Measurements from ENCODE around the gene PLD1.
A peak's percentile ranks its signal among the peaks of the same experiment; 100 is the strongest.

PLD1 gene

DNA sequence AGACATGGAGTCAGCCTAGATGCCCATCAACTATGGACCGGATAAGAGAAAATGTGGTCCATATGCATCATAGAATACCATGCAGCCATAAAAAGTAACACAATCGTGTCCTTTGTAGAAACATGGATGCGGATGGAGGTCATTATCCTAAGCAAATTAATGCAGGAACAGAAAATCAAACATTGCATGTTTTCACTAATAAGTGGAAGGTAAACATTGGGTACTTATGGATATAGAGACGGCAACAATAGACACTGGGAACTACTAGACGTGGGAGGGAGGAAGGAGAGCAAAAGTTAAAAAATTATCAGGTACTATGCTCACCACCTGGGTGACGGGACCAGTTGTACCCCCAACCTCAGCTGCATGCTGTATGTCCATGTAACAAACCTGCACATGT, 2.5 kb downstream of the PLD1 start:
- ChIA-PET CTCF (no interaction called here), POLR2A (no interaction called here)
- Histone ChIP-seq H3K36me3 (ENCODE audit: control insufficient read depth in 2 of 2, insufficient read depth in 1 of 2, low read length in 2 of 2) (no peaks in the 10 kb centered on the region), H3K27ac (ENCODE audit: extremely low read depth, low read depth, low read length) (no peak overlapping the region), H3K9me3 (ENCODE audit: control insufficient read depth, insufficient read depth, low read depth, low read length) (no peaks in the 10 kb centered on the region), H3K4me3 (ENCODE audit: low read depth, low read length) (no peak overlapping the region), H3K4me1 (ENCODE audit: control insufficient read depth, insufficient read depth, low read length) (peaks cover 4% of the 10 kb centered on the region; the same call in 1 of the 2 replicates)
- peak; percentile 93 for TF ChIP-seq ZNF146 (tag by site-specific recombination; IDR thresholded peaks at IDR 0.05)
- no peak for TF ChIP-seq ZNF2 (tag by site-specific recombination; IDR thresholded peaks at IDR 0.05)

DNA sequence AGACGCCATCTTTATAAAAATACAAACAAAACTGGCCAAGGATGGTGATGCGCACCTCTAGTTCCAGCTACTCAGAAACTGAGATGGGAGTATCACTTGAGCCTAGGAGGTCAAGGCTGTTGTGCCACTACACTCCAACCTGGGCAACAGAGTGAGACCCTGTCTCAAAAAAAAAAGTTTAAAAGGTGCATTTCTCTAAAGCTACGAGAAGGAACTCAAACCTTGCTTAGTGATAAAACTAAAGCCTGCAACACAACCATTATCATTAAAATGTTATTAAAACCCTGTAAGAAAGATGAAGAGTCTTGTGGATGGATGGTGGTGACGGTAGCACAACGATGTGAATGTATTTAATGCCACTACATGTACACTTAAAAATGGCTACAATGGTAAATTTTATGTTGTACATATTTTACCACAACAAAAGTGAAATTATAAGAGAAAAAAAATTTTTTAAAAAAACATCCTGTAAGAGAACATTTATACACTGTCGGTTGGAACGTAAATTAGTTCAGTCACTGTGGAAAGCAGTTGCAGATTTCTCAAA, 3.1 kb downstream of the PLD1 start:
- Histone ChIP-seq H3K36me3 (ENCODE audit: control insufficient read depth in 2 of 2, insufficient read depth in 1 of 2, low read length in 2 of 2) (no peaks in the 10 kb centered on the region), H3K4me1 (ENCODE audit: control insufficient read depth, insufficient read depth, low read length) (peaks cover 4% of the 10 kb centered on the region; the same call in 1 of the 2 replicates), H3K9me3 (ENCODE audit: control insufficient read depth, insufficient read depth, low read depth, low read length) (no peaks in the 10 kb centered on the region), H3K4me3 (ENCODE audit: low read depth, low read length) (no peak overlapping the region), H3K27ac (ENCODE audit: extremely low read depth, low read depth, low read length) (no peak overlapping the region)
- POLR2A ChIA-PET, result no interaction called here
- CTCF ChIA-PET, result interaction anchor here (0.6 to 0.8 kb wide), 2 partner anchors 859 to 1828 kb away, joined by 4 to 5 read pairs; no protein-coding TSS in a partner anchor
- TF ChIP-seq, protein P1, sequence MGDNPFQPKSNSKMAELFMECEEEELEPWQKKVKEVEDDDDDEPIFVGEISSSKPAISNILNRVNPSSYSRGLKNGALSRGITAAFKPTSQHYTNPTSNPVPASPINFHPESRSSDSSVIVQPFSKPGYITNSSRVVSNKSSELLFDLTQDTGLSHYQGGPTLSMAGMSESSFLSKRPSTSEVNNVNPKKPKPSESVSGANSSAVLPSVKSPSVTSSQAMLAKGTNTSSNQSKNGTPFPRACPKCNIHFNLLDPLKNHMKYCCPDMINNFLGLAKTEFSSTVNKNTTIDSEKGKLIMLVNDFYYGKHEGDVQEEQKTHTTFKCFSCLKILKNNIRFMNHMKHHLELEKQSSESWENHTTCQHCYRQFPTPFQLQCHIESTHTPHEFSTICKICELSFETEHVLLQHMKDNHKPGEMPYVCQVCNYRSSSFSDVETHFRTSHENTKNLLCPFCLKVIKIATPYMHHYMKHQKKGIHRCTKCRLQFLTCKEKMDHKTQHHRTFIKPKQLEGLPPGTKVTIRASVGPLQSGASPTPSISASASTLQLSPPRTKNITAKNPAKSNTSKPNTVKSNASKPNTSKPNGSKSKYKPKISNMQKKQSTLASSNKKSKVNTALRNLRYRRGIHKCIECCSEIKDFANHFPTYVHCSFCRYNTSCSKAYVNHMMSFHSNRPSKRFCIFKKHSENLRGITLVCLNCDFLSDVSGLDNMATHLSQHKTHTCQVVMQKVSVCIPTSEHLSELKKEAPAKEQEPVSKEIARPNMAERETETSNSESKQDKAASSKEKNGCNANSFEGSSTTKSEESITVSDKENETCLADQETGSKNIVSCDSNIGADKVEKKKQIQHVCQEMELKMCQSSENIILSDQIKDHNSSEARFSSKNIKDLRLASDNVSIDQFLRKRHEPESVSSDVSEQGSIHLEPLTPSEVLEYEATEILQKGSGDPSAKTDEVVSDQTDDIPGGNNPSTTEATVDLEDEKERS (tag by site-specific recombination; IDR thresholded peaks at IDR 0.05), result no peak
- peak; percentile 88 for TF ChIP-seq ZNF121 (tag by site-specific recombination; IDR thresholded peaks at IDR 0.05)
- no peak for TF ChIP-seq SP2 (tag by site-specific recombination; IDR thresholded peaks at IDR 0.05)

DNA sequence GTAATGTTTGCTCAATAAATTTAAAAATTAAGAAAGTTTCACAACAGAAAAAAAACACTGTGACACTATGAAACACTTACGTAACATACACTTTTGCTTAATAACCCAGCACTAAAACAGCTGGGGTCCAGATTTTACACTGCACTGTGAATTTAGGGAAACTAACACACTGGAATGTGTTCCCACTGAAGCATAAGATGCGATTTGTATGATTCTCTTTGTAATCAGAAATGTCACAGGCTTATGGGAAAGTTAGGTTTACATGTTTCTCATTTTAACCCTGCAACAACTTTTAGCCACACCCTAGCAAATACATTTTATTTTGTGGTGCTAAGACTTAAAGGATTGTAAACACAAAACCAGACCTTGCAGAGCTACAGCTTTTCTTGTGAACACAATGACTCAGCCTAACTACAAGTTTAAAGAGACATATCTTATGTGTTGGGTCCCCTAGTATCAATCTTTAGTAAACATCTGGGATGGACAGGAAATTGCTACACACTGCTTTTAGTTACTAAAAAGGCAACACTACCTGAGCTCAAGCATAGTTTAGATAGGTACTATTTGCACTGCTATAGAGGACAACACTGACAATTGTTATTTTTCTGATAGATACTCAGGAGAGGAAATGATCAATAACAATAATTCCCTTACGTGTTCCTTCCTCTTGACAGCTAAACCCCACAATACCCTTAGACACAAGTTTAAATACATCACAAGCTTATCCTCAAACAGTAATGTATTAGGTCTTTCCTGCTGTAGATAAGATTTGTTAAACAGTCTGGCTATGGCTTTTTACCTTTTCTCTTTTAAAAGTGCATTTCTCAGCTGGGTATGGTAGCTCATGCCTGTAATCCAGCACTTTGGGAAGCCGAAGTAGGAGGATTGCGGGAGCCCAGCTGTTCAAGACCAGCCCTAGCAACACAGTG, 3.8 kb downstream of the PLD1 start:
- Histone ChIP-seq H3K36me3 (ENCODE audit: control insufficient read depth in 2 of 2, insufficient read depth in 1 of 2, low read length in 2 of 2) (no peaks in the 10 kb centered on the region), H3K4me1 (ENCODE audit: control insufficient read depth, insufficient read depth, low read length) (peaks cover 4% of the 10 kb centered on the region; the same call in 1 of the 2 replicates), H3K4me3 (ENCODE audit: low read depth, low read length) (no peak overlapping the region), H3K9me3 (ENCODE audit: control insufficient read depth, insufficient read depth, low read depth, low read length) (no peaks in the 10 kb centered on the region), H3K27ac (ENCODE audit: extremely low read depth, low read depth, low read length) (no peak overlapping the region)
- ChIA-PET CTCF (interaction anchor here (0.6 to 0.8 kb wide), 2 partner anchors 860 to 1827 kb away, joined by 4 to 5 read pairs; no protein-coding TSS in a partner anchor), POLR2A (interaction anchor here (0.6 kb wide), 1 partner anchor 60 kb away, joined by 4 read pairs; no protein-coding TSS in a partner anchor)
- TF ChIP-seq, protein P2, sequence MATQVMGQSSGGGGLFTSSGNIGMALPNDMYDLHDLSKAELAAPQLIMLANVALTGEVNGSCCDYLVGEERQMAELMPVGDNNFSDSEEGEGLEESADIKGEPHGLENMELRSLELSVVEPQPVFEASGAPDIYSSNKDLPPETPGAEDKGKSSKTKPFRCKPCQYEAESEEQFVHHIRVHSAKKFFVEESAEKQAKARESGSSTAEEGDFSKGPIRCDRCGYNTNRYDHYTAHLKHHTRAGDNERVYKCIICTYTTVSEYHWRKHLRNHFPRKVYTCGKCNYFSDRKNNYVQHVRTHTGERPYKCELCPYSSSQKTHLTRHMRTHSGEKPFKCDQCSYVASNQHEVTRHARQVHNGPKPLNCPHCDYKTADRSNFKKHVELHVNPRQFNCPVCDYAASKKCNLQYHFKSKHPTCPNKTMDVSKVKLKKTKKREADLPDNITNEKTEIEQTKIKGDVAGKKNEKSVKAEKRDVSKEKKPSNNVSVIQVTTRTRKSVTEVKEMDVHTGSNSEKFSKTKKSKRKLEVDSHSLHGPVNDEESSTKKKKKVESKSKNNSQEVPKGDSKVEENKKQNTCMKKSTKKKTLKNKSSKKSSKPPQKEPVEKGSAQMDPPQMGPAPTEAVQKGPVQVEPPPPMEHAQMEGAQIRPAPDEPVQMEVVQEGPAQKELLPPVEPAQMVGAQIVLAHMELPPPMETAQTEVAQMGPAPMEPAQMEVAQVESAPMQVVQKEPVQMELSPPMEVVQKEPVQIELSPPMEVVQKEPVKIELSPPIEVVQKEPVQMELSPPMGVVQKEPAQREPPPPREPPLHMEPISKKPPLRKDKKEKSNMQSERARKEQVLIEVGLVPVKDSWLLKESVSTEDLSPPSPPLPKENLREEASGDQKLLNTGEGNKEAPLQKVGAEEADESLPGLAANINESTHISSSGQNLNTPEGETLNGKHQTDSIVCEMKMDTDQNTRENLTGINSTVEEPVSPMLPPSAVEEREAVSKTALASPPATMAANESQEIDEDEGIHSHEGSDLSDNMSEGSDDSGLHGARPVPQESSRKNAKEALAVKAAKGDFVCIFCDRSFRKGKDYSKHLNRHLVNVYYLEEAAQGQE (tag by site-specific recombination; IDR thresholded peaks at IDR 0.05), result no peak
- TF ChIP-seq, protein P3, sequence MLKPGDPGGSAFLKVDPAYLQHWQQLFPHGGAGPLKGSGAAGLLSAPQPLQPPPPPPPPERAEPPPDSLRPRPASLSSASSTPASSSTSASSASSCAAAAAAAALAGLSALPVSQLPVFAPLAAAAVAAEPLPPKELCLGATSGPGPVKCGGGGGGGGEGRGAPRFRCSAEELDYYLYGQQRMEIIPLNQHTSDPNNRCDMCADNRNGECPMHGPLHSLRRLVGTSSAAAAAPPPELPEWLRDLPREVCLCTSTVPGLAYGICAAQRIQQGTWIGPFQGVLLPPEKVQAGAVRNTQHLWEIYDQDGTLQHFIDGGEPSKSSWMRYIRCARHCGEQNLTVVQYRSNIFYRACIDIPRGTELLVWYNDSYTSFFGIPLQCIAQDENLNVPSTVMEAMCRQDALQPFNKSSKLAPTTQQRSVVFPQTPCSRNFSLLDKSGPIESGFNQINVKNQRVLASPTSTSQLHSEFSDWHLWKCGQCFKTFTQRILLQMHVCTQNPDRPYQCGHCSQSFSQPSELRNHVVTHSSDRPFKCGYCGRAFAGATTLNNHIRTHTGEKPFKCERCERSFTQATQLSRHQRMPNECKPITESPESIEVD (tag by site-specific recombination; IDR thresholded peaks at IDR 0.05), result peak; percentile 99
- 0 out of 2 replicates have a peak, but pooled peaks have one; percentile 14 for TF ChIP-seq KLF10 (tag by site-specific recombination; IDR thresholded peaks at IDR 0.05)
- TF ChIP-seq, protein P4, sequence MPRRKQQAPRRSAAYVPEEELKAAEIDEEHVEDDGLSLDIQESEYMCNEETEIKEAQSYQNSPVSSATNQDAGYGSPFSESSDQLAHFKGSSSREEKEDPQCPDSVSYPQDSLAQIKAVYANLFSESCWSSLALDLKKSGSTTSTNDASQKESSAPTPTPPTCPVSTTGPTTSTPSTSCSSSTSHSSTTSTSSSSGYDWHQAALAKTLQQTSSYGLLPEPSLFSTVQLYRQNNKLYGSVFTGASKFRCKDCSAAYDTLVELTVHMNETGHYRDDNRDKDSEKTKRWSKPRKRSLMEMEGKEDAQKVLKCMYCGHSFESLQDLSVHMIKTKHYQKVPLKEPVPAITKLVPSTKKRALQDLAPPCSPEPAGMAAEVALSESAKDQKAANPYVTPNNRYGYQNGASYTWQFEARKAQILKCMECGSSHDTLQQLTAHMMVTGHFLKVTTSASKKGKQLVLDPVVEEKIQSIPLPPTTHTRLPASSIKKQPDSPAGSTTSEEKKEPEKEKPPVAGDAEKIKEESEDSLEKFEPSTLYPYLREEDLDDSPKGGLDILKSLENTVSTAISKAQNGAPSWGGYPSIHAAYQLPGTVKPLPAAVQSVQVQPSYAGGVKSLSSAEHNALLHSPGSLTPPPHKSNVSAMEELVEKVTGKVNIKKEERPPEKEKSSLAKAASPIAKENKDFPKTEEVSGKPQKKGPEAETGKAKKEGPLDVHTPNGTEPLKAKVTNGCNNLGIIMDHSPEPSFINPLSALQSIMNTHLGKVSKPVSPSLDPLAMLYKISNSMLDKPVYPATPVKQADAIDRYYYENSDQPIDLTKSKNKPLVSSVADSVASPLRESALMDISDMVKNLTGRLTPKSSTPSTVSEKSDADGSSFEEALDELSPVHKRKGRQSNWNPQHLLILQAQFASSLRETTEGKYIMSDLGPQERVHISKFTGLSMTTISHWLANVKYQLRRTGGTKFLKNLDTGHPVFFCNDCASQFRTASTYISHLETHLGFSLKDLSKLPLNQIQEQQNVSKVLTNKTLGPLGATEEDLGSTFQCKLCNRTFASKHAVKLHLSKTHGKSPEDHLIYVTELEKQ (tag by site-specific recombination; IDR thresholded peaks at IDR 0.05; ENCODE audit: borderline replicate concordance), result no peak
- peak; percentile 60 for TF ChIP-seq ZEB2 (tag by site-specific recombination; IDR thresholded peaks at IDR 0.05)
- no peak for TF ChIP-seq EGR2 (tag by site-specific recombination; IDR thresholded peaks at IDR 0.05; ENCODE audit: low read depth)
- 0 out of 2 replicates have a peak, but pooled peaks have one; percentile 38 for TF ChIP-seq ZNF2 (tag by site-specific recombination; IDR thresholded peaks at IDR 0.05)
- no peak for TF ChIP-seq ZNF48 (tag by site-specific recombination; IDR thresholded peaks at IDR 0.05)
- TF ChIP-seq, protein P5, sequence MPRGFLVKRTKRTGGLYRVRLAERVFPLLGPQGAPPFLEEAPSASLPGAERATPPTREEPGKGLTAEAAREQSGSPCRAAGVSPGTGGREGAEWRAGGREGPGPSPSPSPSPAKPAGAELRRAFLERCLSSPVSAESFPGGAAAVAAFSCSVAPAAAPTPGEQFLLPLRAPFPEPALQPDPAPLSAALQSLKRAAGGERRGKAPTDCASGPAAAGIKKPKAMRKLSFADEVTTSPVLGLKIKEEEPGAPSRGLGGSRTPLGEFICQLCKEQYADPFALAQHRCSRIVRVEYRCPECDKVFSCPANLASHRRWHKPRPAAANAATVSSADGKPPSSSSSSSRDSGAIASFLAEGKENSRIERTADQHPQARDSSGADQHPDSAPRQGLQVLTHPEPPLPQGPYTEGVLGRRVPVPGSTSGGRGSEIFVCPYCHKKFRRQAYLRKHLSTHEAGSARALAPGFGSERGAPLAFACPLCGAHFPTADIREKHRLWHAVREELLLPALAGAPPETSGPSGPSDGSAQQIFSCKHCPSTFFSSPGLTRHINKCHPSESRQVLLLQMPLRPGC (tag by site-specific recombination; IDR thresholded peaks at IDR 0.05), result peak; percentile 36
- 0 out of 2 replicates have a peak, but pooled peaks have one; percentile 22 for TF ChIP-seq ZIC2 (tag by site-specific recombination; IDR thresholded peaks at IDR 0.05)

Data from HEK293 (cell line).